Nephron progenitor cell (in vitro differentiated cells): ENCODE data around the gene CNOT9.

Source experiments
- DNase-seq: peaks from one replicate; pipeline ENCODE4 v3.0.0; 2021
- H3K27ac Mint-ChIP-seq: 2 replicates; pipeline ENCODE4 v1.8.0; 2021; ENCODE audit warnings: mild to moderate bottlenecking, moderate library complexity, mixed read lengths
- H3K27me3 Mint-ChIP-seq: 2 replicates; pipeline ENCODE4 v1.8.0; 2021; ENCODE audit warnings: mild to moderate bottlenecking, low read depth, mixed read lengths; ENCODE audit not compliant: poor library complexity
- H3K36me3 Mint-ChIP-seq: 2 replicates; pipeline ENCODE4 v1.8.0; 2021; ENCODE audit warnings: low read depth, mixed read lengths
- H3K4me1 Mint-ChIP-seq: 2 replicates; pipeline ENCODE4 v1.8.0; 2021; ENCODE audit warnings: mixed read lengths
- H3K4me3 Mint-ChIP-seq: 2 replicates; pipeline ENCODE4 v1.8.0; 2021; ENCODE audit warnings: mild to moderate bottlenecking, moderate library complexity, mixed read lengths
- H3K9me3 Mint-ChIP-seq: 2 replicates; pipeline ENCODE4 v1.8.0; 2021; ENCODE audit warnings: mild to moderate bottlenecking, moderate library complexity, mixed read lengths
- CTCF ChIP-seq: fragments of 200-600 bp; sonication (generic); IDR thresholded peaks from 2 replicates; pipeline ENCODE4 v1.5.0; 2021; ENCODE audit warnings: antibody characterized with exemption

CNOT9 gene

GRCh38 chr2:218626369-218626768 lies 57.7 kb downstream of the CNOT9 start:
- no peak for DNase-seq
- TF ChIP-seq CTCF, result no peak
- no peak overlapping the region for H3K27ac Mint-ChIP-seq
- no peak overlapping the region for H3K4me3 Mint-ChIP-seq
- H3K27me3 Mint-ChIP-seq, result peaks cover 5% of the 10 kb centered on the region
- H3K9me3 Mint-ChIP-seq, result no peaks in the 10 kb centered on the region
- no peaks in the 10 kb centered on the region for H3K4me1 Mint-ChIP-seq
- H3K36me3 Mint-ChIP-seq, result no peaks in the 10 kb centered on the region

GRCh38 chr2:218627939-218628338 lies 59.3 kb downstream of the CNOT9 start:
- Mint-ChIP-seq H3K27ac (no peak overlapping the region), H3K4me3 (no peak overlapping the region), H3K9me3 (no peaks in the 10 kb centered on the region), H3K27me3 (peaks cover 5% of the 10 kb centered on the region), H3K36me3 (no peaks in the 10 kb centered on the region), H3K4me1 (no peaks in the 10 kb centered on the region)
- DNase-seq, result no peak
- no peak for TF ChIP-seq CTCF

- peaks cover 12% of the 10 kb centered on the region for H3K36me3 Mint-ChIP-seq
- peaks cover 4% of the 10 kb centered on the region for H3K27me3 Mint-ChIP-seq
- H3K4me3 Mint-ChIP-seq, result no peak overlapping the region
- TF ChIP-seq CTCF, result no peak
- H3K9me3 Mint-ChIP-seq, result no peaks in the 10 kb centered on the region
- H3K27ac Mint-ChIP-seq, result no peak overlapping the region
- no peaks in the 10 kb centered on the region for H3K4me1 Mint-ChIP-seq
- DNase-seq, result no peak
These were observed 63.2 kb downstream of the CNOT9 start for GRCh38 chr2:218631837-218632236.

DNA sequence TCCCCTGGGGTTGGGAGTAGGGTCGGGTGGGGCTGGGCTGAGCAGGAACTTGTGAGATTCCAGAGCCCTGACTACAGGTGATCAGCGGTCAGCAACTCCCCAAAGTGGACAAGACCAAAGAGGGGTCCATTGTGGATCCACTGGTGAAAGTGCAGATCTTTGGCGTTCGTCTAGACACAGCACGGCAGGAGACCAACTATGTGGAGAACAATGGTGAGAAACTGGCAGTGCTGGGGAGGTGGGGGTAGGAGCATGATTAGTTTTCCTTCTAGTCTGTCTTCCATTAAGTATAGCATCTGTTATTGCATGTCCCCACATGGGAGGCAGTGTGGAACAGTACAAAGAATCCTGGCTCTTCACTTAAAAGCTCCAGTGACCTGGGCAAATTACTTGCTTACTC lies 67.1 kb downstream of the CNOT9 start:
- no peak for TF ChIP-seq CTCF
- Mint-ChIP-seq H3K4me1 (no peaks in the 10 kb centered on the region), H3K36me3 (peaks cover 46% of the 10 kb centered on the region), H3K4me3 (no peak overlapping the region), H3K9me3 (no peaks in the 10 kb centered on the region), H3K27me3 (peaks cover 2% of the 10 kb centered on the region), H3K27ac (no peak overlapping the region)
- DNase-seq, result no peak

- H3K9me3 Mint-ChIP-seq, result no peaks in the 10 kb centered on the region
- peaks cover 59% of the 10 kb centered on the region for H3K36me3 Mint-ChIP-seq
- no peak overlapping the region for H3K27ac Mint-ChIP-seq
- no peak for DNase-seq
- H3K4me3 Mint-ChIP-seq, result no peak overlapping the region
- no peaks in the 10 kb centered on the region for H3K4me1 Mint-ChIP-seq
- no peaks in the 10 kb centered on the region for H3K27me3 Mint-ChIP-seq
- TF ChIP-seq CTCF, result no peak
These were observed 69.7 kb downstream of the CNOT9 start for GRCh38 chr2:218638372-218638771.

DNA sequence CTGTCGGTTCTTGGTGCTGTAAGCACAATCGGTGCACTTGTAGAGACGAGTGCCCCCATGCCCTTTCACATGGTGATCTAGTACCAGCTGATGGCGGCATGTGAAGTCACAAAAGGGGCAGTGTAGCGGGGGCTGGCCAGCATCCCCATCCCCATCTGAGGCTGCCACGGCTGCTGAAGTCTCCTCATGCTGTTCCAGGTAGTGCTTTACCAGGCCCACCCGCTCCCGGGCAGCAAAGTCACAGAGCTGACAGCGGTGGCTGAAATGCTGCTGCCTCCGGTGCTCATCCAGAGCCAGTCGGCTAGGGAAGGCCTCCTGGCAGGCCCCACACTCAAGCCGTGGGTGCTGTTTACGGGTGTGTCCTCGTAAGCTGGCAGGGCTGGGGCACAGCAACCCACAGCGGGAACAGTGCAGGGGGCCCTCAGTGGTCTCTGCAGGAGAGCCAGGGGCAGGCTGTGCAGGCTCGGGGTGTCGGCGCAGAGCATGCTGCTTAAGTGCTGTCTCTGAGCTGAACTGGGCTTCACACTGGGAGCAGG lies 73.5 kb downstream of the CNOT9 start:
- TF ChIP-seq CTCF, result no peak

More for the DNA sequence above, 73.5 kb downstream of the CNOT9 start:
- no peaks in the 10 kb centered on the region for H3K9me3 Mint-ChIP-seq
- H3K27ac Mint-ChIP-seq, result no peak overlapping the region
- no peaks in the 10 kb centered on the region for H3K4me1 Mint-ChIP-seq
- H3K27me3 Mint-ChIP-seq, result no peaks in the 10 kb centered on the region
- no peak overlapping the region for H3K4me3 Mint-ChIP-seq
- H3K36me3 Mint-ChIP-seq, result peaks cover 57% of the 10 kb centered on the region
- DNase-seq, result no peak
